K562 (cell line): ENCODE data around the gene HTR4. TPM values are rescaled to one million over a fixed set of nuclear protein-coding genes. Genes with fewer than 3 reads are reported as not detected.

Source experiments
- BDP1 ChIP-seq: IDR thresholded peaks from 3 replicates; pipeline ENCODE4 v1.6.1; 2011; ENCODE audit not compliant: insufficient read length, insufficient read depth
- BRD4 ChIP-seq: fragments of 200-600 bp; sonication (generic); IDR thresholded peaks from 2 replicates; pipeline ENCODE4 v1.6.1; 2017; ENCODE audit warnings: inconsistent platforms
- DMBX1 ChIP-seq: fragments of 250-450 bp; sonication (Bioruptor Pico); IDR thresholded peaks from 2 replicates; pipeline ENCODE4 v1.8.0; 2022; ENCODE audit warnings: inconsistent platforms, mild to moderate bottlenecking, moderate library complexity, borderline replicate concordance
- NBN ChIP-seq: fragments of 450-650 bp; IDR thresholded peaks from 2 replicates; pipeline ENCODE4 v1.6.1; 2016; ENCODE audit warnings: low read depth, mild to moderate bottlenecking
- PATZ1 ChIP-seq: fragments of 250-450 bp; sonication (Bioruptor Pico); IDR thresholded peaks from 2 replicates; pipeline ENCODE4 v1.5.0; 2020; ENCODE audit warnings: mild to moderate bottlenecking, borderline replicate concordance
- PYGO2 ChIP-seq: fragments of 450-650 bp; IDR thresholded peaks from 2 replicates; pipeline ENCODE4 v1.6.1; 2016; ENCODE audit warnings: mild to moderate bottlenecking, missing genetic modification characterization, moderate library complexity, missing compliant biosample characterization
- SRSF1 ChIP-seq: fragments of 200-400 bp; formaldehyde crosslinking; IDR thresholded peaks from 2 replicates; pipeline ENCODE4 v1.6.1; 2017; ENCODE audit warnings: mild to moderate bottlenecking, low read depth, low read length, moderate library complexity
- SRSF9 ChIP-seq: fragments of 200-400 bp; formaldehyde crosslinking; IDR thresholded peaks from 2 replicates; pipeline ENCODE4 v1.6.1; 2017; ENCODE audit warnings: low read depth, low read length, borderline replicate concordance
- TBL1XR1 ChIP-seq, 2 experiments: IDR thresholded peaks; 2 replicates each; pipeline ENCODE4 v1.6.1; 2012; ENCODE audit warnings: improper control_type of control experiment in 2 of 2, low read length in 2 of 2, mild to moderate bottlenecking in 1 of 2
- TBP ChIP-seq: optimal IDR thresholded peaks from 2 replicates; pipeline ENCODE3; 2011; ENCODE audit warnings: low read depth, low read length, improper control_type of control experiment
- ZBTB43 ChIP-seq: sonication (generic); formaldehyde crosslinking; IDR thresholded peaks from 2 replicates; pipeline ENCODE4 v1.8.0; 2023; ENCODE audit warnings: mild to moderate bottlenecking, missing genetic modification reagents
- ZNF318 ChIP-seq, 2 experiments: fragments of 450-650 bp; IDR thresholded peaks; 2 replicates each; pipeline ENCODE4 v1.6.1; 2016; ENCODE audit warnings: mild to moderate bottlenecking in 2 of 2, borderline replicate concordance in 1 of 2, low read depth in 1 of 2, moderate library complexity in 1 of 2
- ZNF584 ChIP-seq: fragments of 200-800 bp; sonication (Bioruptor generic); IDR thresholded peaks from 2 replicates; pipeline ENCODE4 v1.6.1; 2016; ENCODE audit warnings: low read depth, mild to moderate bottlenecking, missing genetic modification characterization, missing compliant biosample characterization
- ZSCAN32 ChIP-seq: fragments of 450-650 bp; formaldehyde crosslinking; IDR thresholded peaks from 2 replicates; pipeline ENCODE4 v1.4.0; 2020; ENCODE audit warnings: mild to moderate bottlenecking, moderate library complexity
- polyA plus RNA-seq, 8 experiments: library from polyadenylated mRNA; depleted of rRNA in 4 of 8; stranded (reverse) in 5 of 8; unstranded in 3 of 8; fragments of >200 nt; fragmentation: Nextera tagmentation in 2 of 8; fragmentation: Illumina TruSeq in 1 of 8; extraction: Ambion mirVana in 2 of 8; extraction: Trizol in 1 of 8; gene quantifications; 2 replicates each; pipeline versions ENCODE4 v1.2.1 to v1.2.3, GENCODE V29; 2011 to 2014; ENCODE audit warnings: inconsistent platforms in 1 of 8, missing spikeins in 1 of 8
- total RNA-seq, 7 experiments: library from RNA; depleted of rRNA in 6 of 7; stranded (reverse); fragments of >200 nt in 6 of 7; fragmentation: Illumina TruSeq in 2 of 7; extraction: Trizol in 2 of 7; gene quantifications; 2 replicates each; pipeline versions ENCODE4 v1.2.1 to v1.2.3, GENCODE V29; 2011 to 2021; ENCODE audit warnings: low replicate concordance in 1 of 7

Gene HTR4
- total and polyA plus RNA-seq, 9 of the 15 experiments (the other 6 are each of a cell fraction or from before 2014, with no cell fraction given) = 0.13 TPM; not detected in 8

- no peak for TF ChIP-seq SRSF9
- peak; percentile 93 for TF ChIP-seq NBN
- TF ChIP-seq PYGO2 (tag) = no peak
- TF ChIP-seq ZNF584 (CRISPR knock-in tag) = no peak; the same call in 1 of the 2 replicates
- TF ChIP-seq BDP1 = no peak
- TF ChIP-seq DMBX1 (CRISPR knock-in tag) = peak; percentile 60; the same call in 1 of the 2 replicates
- TF ChIP-seq ZNF318 (IDR thresholded peaks at IDR 0.05; ENCODE audit: borderline replicate concordance in 1 of 2, low read depth in 1 of 2) = no peak; a peak in 1 of 4 replicates
- TF ChIP-seq ZSCAN32 (CRISPR knock-in tag) = no peak
- TF ChIP-seq TBP = no peak
- TF ChIP-seq BRD4 = no peak
- peak; percentile 60 to 93; a peak in 3 of 4 replicates for TF ChIP-seq TBL1XR1 (IDR thresholded peaks at IDR 0.05; ENCODE audit: low read length in 2 of 2)
- no peak for TF ChIP-seq SRSF1
- TF ChIP-seq ZBTB43 (CRISPR knock-in tag) = no peak
- TF ChIP-seq PATZ1 (CRISPR knock-in tag) = no peak
These were observed 28.0 kb upstream of the HTR4 start (continued) for GRCh38 chr5:148682058-148683026.
